SK-N-SH (cell line): ENCODE data around the gene KLF2. TPM values are rescaled to one million over a fixed set of nuclear protein-coding genes. Genes with fewer than 3 reads are reported as not detected.

Source experiments
- CTCF ChIA-PET: fragments of 300-600, 350-600 bp; formaldehyde crosslinking; extraction: SDS; loops from one replicate; lab custom pipeline; 2021; lab: Yijun Ruan, JAX
- POLR2A ChIA-PET: fragments of 350-600 bp; sonication (Branson Sonifier 250); formaldehyde crosslinking; extraction: SDS; loops from one replicate; lab custom pipeline; 2020; ENCODE audit warnings: antibody characterized with exemption, inconsistent platforms; lab: Yijun Ruan, JAX
- DNase-seq: peaks from one replicate; pipeline ENCODE4 v3.0.0; 2012
- H2AFZ ChIP-seq: fragments of 200-600 bp; sonication (generic); 2 replicates; pipeline ENCODE4 v1.8.1; 2016; ENCODE audit warnings: antibody characterized with exemption, mild to moderate bottlenecking, low read depth
- H3F3A ChIP-seq: fragments of 200-600 bp; sonication (generic); replicated peaks from 2 replicates; pipeline ENCODE3; 2016; ENCODE audit warnings: antibody characterized with exemption, mild to moderate bottlenecking; ENCODE audit not compliant: insufficient read depth
- H3K27ac ChIP-seq, 2 experiments: fragments of 200-500 bp in 1 of 2; fragments of 200-600 bp in 1 of 2; sonication (Bioruptor generic) in 1 of 2; sonication (generic), shearing (Covaris generic) in 1 of 2; 2 replicates each; pipeline versions ENCODE4 v1.5.1 to v1.6.1; 2014 to 2016; ENCODE audit warnings: low read depth in 2 of 2, inconsistent platforms in 1 of 2, low read length in 1 of 2, mild to moderate bottlenecking in 1 of 2, mixed read lengths in 1 of 2
- H3K27me3 ChIP-seq: fragments of 200-600 bp; sonication (generic), shearing (Covaris generic); 2 replicates; pipeline ENCODE4 v1.6.1; 2016; ENCODE audit warnings: mixed run types; ENCODE audit not compliant: insufficient read depth
- H3K36me3 ChIP-seq, 2 experiments: fragments of 200-500 bp in 1 of 2; fragments of 200-600 bp in 1 of 2; sonication (Bioruptor generic) in 1 of 2; sonication (generic) in 1 of 2; replicated peaks in 1 of 2; 2 replicates each; pipeline versions ENCODE3 to v1.5.1; 2014 to 2016; ENCODE audit warnings: low read length in 1 of 2, mild to moderate bottlenecking in 1 of 2; ENCODE audit not compliant: insufficient read depth in 2 of 2, control insufficient read depth in 1 of 2
- H3K4me1 ChIP-seq, 2 experiments: fragments of 200-500 bp in 1 of 2; fragments of 200-600 bp in 1 of 2; sonication (Bioruptor generic) in 1 of 2; sonication (generic), shearing (Covaris generic) in 1 of 2; 2 replicates each; pipeline versions ENCODE4 v1.5.1 to v1.6.1; 2014 to 2016; ENCODE audit warnings: low read depth in 1 of 2, low read length in 1 of 2, mixed run types in 1 of 2; ENCODE audit not compliant: insufficient read depth in 2 of 2, control insufficient read depth in 1 of 2
- H3K4me2 ChIP-seq: fragments of 200-600 bp; sonication (generic), shearing (Covaris generic); 2 replicates; pipeline ENCODE4 v1.6.1; 2017; ENCODE audit warnings: mixed run types
- H3K4me3 ChIP-seq, 2 experiments: fragments of 200-500 bp in 1 of 2; fragments of 200-600 bp in 1 of 2; sonication (Bioruptor generic) in 1 of 2; sonication (generic), shearing (Covaris generic) in 1 of 2; 2 replicates each; pipeline versions ENCODE4 v1.5.1 to v1.8.1; 2014 to 2016; ENCODE audit warnings: low read depth in 2 of 2, inconsistent platforms in 1 of 2, low read length in 1 of 2, mild to moderate bottlenecking in 1 of 2, mixed read lengths in 1 of 2, moderate library complexity in 1 of 2
- H3K79me2 ChIP-seq: fragments of 200-600 bp; sonication (generic); 2 replicates; pipeline ENCODE4 v1.8.1; 2017; ENCODE audit warnings: mild to moderate bottlenecking; ENCODE audit not compliant: insufficient read depth
- H3K9ac ChIP-seq: fragments of 200-600 bp; sonication (generic); 2 replicates; pipeline ENCODE4 v1.6.1; 2017; ENCODE audit warnings: mixed run types
- H3K9me2 ChIP-seq: fragments of 200-600 bp; sonication (generic); 2 replicates; pipeline ENCODE4 v1.6.1; 2017; ENCODE audit warnings: mixed run types
- H3K9me3 ChIP-seq: fragments of 200-600 bp; sonication (generic); 2 replicates; pipeline ENCODE4 v1.6.1; 2017; ENCODE audit warnings: mixed run types, mild to moderate bottlenecking, moderate library complexity
- H4K20me1 ChIP-seq: fragments of 200-600 bp; sonication (generic); 2 replicates; pipeline ENCODE4 v1.6.1; 2017; ENCODE audit warnings: mild to moderate bottlenecking, mixed run types; ENCODE audit not compliant: insufficient read depth
- CHD2 ChIP-seq: fragments of 150-350 bp; IDR thresholded peaks from 2 replicates; pipeline ENCODE4 v1.6.1; 2018; ENCODE audit warnings: low read length; ENCODE audit not compliant: partially characterized antibody
- CTCF ChIP-seq: fragments of 200-600 bp; sonication (generic); IDR thresholded peaks from 2 replicates; pipeline ENCODE4 v1.6.1; 2017; ENCODE audit warnings: antibody characterized with exemption, mild to moderate bottlenecking, moderate library complexity
- ELF1 ChIP-seq: IDR thresholded peaks from 2 replicates; pipeline ENCODE4 v1.4.0; 2012
- EZH2phosphoT487 ChIP-seq: fragments of 200-600 bp; sonication (generic); IDR thresholded peaks from 2 replicates; pipeline ENCODE4 v1.6.1; 2017; ENCODE audit warnings: low read depth, mixed run types, mild to moderate bottlenecking, antibody characterized with exemption, moderate library complexity, borderline replicate concordance
- FOXM1 ChIP-seq: IDR thresholded peaks from 2 replicates; pipeline ENCODE4 v1.4.0; 2012; ENCODE audit warnings: low read depth, mild to moderate bottlenecking
- GABPA ChIP-seq: IDR thresholded peaks from 2 replicates; pipeline ENCODE4 v1.4.0; 2012; ENCODE audit warnings: low read depth, mild to moderate bottlenecking
- IRF3 ChIP-seq: fragments of 150-350 bp; IDR thresholded peaks from 2 replicates; pipeline ENCODE4 v1.6.1; 2016; ENCODE audit warnings: mild to moderate bottlenecking, low read depth, low read length
- MXI1 ChIP-seq: IDR thresholded peaks from 2 replicates; pipeline ENCODE4 v1.6.1; 2012; ENCODE audit warnings: mild to moderate bottlenecking, low read depth, low read length, improper control_type of control experiment
- POLR2AphosphoS5 ChIP-seq: IDR thresholded peaks from 2 replicates; pipeline ENCODE4 v1.6.1; 2012; ENCODE audit warnings: low read depth, low read length
- REST ChIP-seq: IDR thresholded peaks from 2 replicates; pipeline ENCODE4 v1.6.1; 2012; ENCODE audit warnings: mild to moderate bottlenecking, low read depth, low read length, moderate library complexity
- RFX5 ChIP-seq: IDR thresholded peaks from 2 replicates; pipeline ENCODE4 v1.6.1; 2012; ENCODE audit warnings: mild to moderate bottlenecking, improper control_type of control experiment, low read length
- USF2 ChIP-seq: fragments of 150-350 bp; IDR thresholded peaks from 2 replicates; pipeline ENCODE4 v1.6.1; 2017; ENCODE audit warnings: antibody characterized with exemption, low read length, low read depth, borderline replicate concordance
- WGBS: methylation state at CpG from one replicate; pipeline ENCODE4 v1.1.6; 2017; ENCODE audit warnings: low lambda C conversion rate; 5-methylcytosine and 5-hydroxymethylcytosine counted together
- polyA plus RNA-seq, 3 experiments: library from polyadenylated mRNA; depleted of rRNA; stranded (reverse); fragments of >200 nt; gene quantifications; 2 replicates each; pipeline ENCODE4 v1.2.3, GENCODE V29; 2012

The KLF2 gene
- 2.8 and 6.9 TPM in 2 replicates for polyA plus RNA-seq (2012; rRNA removed)
- polyA plus RNA-seq (2012; cell fraction: cytosol; rRNA removed): 3.7 and 6.6 TPM in 2 replicates
- polyA plus RNA-seq (2012; cell fraction: nucleus; rRNA removed): 18.9 and 48.1 TPM in 2 replicates

- Histone ChIP-seq H3K79me2 (peaks cover 19% of the 10 kb centered on the region; the same call in 1 of the 2 replicates), H2AFZ (no peak within 1 kb of the TSS; the same call in 1 of the 2 replicates), H3K9me3 (no peaks in the 10 kb centered on the region), H3K27me3 (peaks cover 39% of the 10 kb centered on the region; the same call in 1 of the 2 replicates), H3K4me3 (peak within 1 kb of the TSS; percentile 52 to 65), H3K27ac (peak within 1 kb of the TSS in 1 of 2 experiments; percentile 63; a peak in 2 of 4 replicates), H3K9me2 (no peaks in the 10 kb centered on the region), H3F3A (peaks cover 34% of the 10 kb centered on the region), H3K4me2 (peak within 1 kb of the TSS; percentile 85), H3K9ac (peak within 1 kb of the TSS; percentile 82), H4K20me1 (peaks cover 35% of the 10 kb centered on the region), H3K4me1 (no peaks in the 10 kb centered on the region), H3K36me3 (peaks cover 0 to 3% of the 10 kb centered on the region in 2 experiments)
- ChIA-PET CTCF (interaction anchor here (1.0 kb wide), 1 partner anchor 55 kb away, joined by 3 read pairs; no protein-coding TSS in a partner anchor), POLR2A (no interaction called here)
- peak; percentile 89 for DNase-seq
- WGBS: under 1% methylated on average over 59 of the region's 105 CpGs
- TF ChIP-seq CHD2: no peak
- TF ChIP-seq IRF3: no peak
- peak; percentile 44; the same call in 1 of the 2 replicates for TF ChIP-seq POLR2AphosphoS5
- TF ChIP-seq CTCF: no peak
- TF ChIP-seq MXI1: 0 out of 2 replicates have a peak, but pooled peaks have one; percentile 27
Measured at GRCh38 chr19:16324384-16325160, at the start of gene KLF2. TSS of gene KLF2 (plus strand) at chr19:16324826. CDS start at chr19:16324924, 98 bp downstream.

GRCh38 chr19:16280306-16280705 is 44.3 kb upstream of the KLF2 start:
- H3K27ac ChIP-seq: no peak overlapping the region
- H3K9me3 ChIP-seq: no peaks in the 10 kb centered on the region
- no peaks in the 10 kb centered on the region for H3K79me2 ChIP-seq
- DNase-seq: no peak
- no peaks in the 10 kb centered on the region for H3K36me3 ChIP-seq
- H3K9me2 ChIP-seq: no peaks in the 10 kb centered on the region
- peaks cover 12% of the 10 kb centered on the region for H4K20me1 ChIP-seq
- H3K4me3 ChIP-seq: no peak overlapping the region
- no peak overlapping the region for H2AFZ ChIP-seq
- WGBS: 49% methylated on average over 4 of the region's 4 CpGs
- CTCF ChIA-PET: no interaction called here
- H3F3A ChIP-seq: peaks cover 9% of the 10 kb centered on the region
- no peak overlapping the region for H3K9ac ChIP-seq
- POLR2A ChIA-PET: no interaction called here
- no peak overlapping the region for H3K4me2 ChIP-seq
- peaks cover 57% of the 10 kb centered on the region for H3K27me3 ChIP-seq
- peaks cover 0 to 4% of the 10 kb centered on the region in 2 experiments; a peak in 1 of 4 replicates for H3K4me1 ChIP-seq
- TF ChIP-seq CHD2 (no peak), REST (no peak), EZH2phosphoT487 (no peak), USF2 (no peak), RFX5 (no peak), IRF3 (no peak), FOXM1 (no peak), GABPA (no peak), ELF1 (no peak)
